ENCODE results near the gene ZP1.
A peak's percentile ranks its signal among the peaks of the same experiment; 100 is the strongest.

ZP1 gene

DNA sequence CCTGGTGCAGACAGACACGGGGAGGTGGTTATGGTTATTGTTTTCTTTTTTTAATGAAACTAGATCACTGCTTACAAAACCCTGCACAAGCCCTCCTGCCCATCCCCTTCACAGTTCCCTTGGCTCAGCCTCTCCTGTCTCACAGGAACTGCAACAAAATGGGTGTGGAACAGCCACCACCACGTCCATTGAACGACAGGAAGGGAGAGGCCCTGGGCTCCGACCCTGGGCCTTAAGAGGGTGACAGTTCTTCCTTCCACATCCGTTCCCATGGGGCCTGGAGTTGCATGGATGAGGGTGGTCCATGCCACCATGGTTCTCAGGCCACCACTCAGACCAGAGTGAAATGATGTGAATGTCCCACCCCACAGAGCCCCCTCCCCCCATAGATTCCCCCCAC lies 23.4 kb downstream of the ZP1 start:
- DNase-seq (ENCODE audit: low read depth, low spot score) = no peak
- Histone ChIP-seq H3K9ac (ENCODE audit: insufficient read length, low read depth) (no peak overlapping the region), H3K4me3 (ENCODE audit: insufficient read length, low read depth) (no peak overlapping the region), H3K36me3 (ENCODE audit: insufficient read depth, insufficient read length, low read length) (peaks cover 80% of the 10 kb centered on the region), H3K9me3 (ENCODE audit: insufficient read depth, low read length) (no peaks in the 10 kb centered on the region), H3K27me3 (ENCODE audit: insufficient read depth, insufficient read length) (no peaks in the 10 kb centered on the region), H3K4me1 (ENCODE audit: insufficient read depth, insufficient read length) (no peaks in the 10 kb centered on the region)
- TF ChIP-seq ZNF274 (IDR thresholded peaks at IDR 0.05; ENCODE audit: low read depth, low read length) (no peak), SUZ12 (IDR thresholded peaks at IDR 0.05; ENCODE audit: extremely low read depth, insufficient read depth, insufficient read length) (no peak), YY1 (IDR thresholded peaks at IDR 0.05; ENCODE audit: insufficient read depth, insufficient read length) (no peak)

DNA sequence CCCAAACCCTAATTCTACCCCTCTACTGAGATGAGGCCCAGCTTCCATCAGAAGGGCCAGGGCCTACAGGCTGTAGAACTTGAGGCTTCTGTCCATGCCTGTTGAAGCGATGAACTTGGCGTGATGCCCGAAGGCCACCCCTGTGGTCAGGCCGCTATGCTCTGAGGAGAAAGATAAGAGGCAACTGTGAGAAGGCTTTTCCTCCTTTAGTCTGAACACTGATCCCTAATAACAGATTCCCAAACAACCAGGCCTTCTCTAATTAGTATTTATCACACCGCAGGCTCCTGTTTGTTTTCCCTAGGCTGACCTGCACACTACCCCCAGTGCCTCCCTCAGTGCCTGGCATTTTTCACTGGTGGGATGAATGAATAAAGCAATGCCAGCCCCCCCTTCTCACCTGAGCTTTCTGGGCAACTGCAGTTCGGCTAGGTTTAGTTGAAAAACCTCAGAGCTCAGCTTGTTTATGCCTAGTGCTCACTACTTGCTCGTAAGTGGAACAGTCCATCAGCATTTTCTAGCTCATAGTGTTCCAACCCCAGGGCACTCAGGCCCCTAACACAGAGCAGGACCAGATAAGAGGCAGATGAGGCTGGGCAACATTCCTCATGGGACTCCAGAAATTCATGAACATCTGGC lies 23.9 kb downstream of the ZP1 start:
- peaks cover 86% of the 10 kb centered on the region for H3K36me3 ChIP-seq (ENCODE audit: insufficient read depth, insufficient read length, low read length)
- H3K9ac ChIP-seq (ENCODE audit: insufficient read length, low read depth) = no peak overlapping the region
- DNase-seq (ENCODE audit: low read depth, low spot score) = no peak

DNA sequence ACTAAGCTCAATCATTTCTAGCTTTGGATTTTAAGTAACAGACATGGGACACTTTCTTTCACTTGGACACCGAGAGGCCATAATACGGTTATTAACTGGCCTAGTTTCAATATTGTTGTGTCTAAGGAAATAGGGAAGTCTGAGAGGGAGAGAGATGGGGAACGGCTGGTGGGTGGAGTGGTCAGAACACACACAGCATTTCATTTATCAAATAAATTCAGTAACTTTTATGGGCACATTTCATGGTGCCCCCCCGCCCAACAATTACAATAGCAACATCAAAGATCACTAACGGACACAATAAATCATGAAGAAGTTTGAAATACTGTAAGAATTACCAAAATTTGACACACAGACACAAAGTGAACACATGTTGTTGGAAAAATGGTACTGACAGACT lies 28.3 kb downstream of the ZP1 start:
- Histone ChIP-seq H3K27me3 (ENCODE audit: insufficient read depth, insufficient read length) (no peaks in the 10 kb centered on the region), H3K4me1 (ENCODE audit: insufficient read depth, insufficient read length) (no peaks in the 10 kb centered on the region), H3K9me3 (ENCODE audit: insufficient read depth, low read length) (no peaks in the 10 kb centered on the region), H3K4me3 (ENCODE audit: insufficient read length, low read depth) (no peak overlapping the region), H3K36me3 (ENCODE audit: insufficient read depth, insufficient read length, low read length) (peaks cover 97% of the 10 kb centered on the region), H3K9ac (ENCODE audit: insufficient read length, low read depth) (no peak overlapping the region)
- TF ChIP-seq SUZ12 (IDR thresholded peaks at IDR 0.05; ENCODE audit: extremely low read depth, insufficient read depth, insufficient read length) (no peak), YY1 (IDR thresholded peaks at IDR 0.05; ENCODE audit: insufficient read depth, insufficient read length) (no peak), ZNF274 (IDR thresholded peaks at IDR 0.05; ENCODE audit: low read depth, low read length) (no peak)
- no peak for DNase-seq (ENCODE audit: low read depth, low spot score)

More for the DNA sequence above, 23.9 kb downstream of the ZP1 start:
- TF ChIP-seq YY1 (IDR thresholded peaks at IDR 0.05; ENCODE audit: insufficient read depth, insufficient read length) (no peak), ZNF274 (IDR thresholded peaks at IDR 0.05; ENCODE audit: low read depth, low read length) (no peak), SUZ12 (IDR thresholded peaks at IDR 0.05; ENCODE audit: extremely low read depth, insufficient read depth, insufficient read length) (no peak)
- no peak overlapping the region for H3K4me3 ChIP-seq (ENCODE audit: insufficient read length, low read depth)
- no peaks in the 10 kb centered on the region for H3K9me3 ChIP-seq (ENCODE audit: insufficient read depth, low read length)
- H3K27me3 ChIP-seq (ENCODE audit: insufficient read depth, insufficient read length) = no peaks in the 10 kb centered on the region
- H3K4me1 ChIP-seq (ENCODE audit: insufficient read depth, insufficient read length) = no peaks in the 10 kb centered on the region

DNA sequence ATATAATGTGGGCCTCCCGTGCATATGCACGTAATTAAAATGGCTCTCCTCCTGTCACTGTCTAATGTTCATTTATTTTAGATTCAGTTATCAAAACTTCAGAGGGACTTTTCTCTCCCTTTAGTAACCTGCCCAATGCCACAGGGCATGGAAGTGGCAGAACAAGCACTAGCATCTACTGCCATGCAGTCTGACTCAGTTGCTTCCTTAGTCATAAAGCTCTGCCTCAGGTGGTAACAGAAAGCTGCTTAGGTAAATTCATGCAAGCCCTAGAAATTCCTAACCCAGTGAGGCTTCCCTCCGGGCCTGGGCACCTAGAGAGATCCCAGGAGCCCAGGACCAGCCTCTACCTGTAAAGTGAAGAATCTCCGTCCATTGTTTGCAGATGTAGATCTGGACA lies 30.2 kb downstream of the ZP1 start:
- Histone ChIP-seq H3K4me3 (ENCODE audit: insufficient read length, low read depth) (no peak overlapping the region), H3K27me3 (ENCODE audit: insufficient read depth, insufficient read length) (no peaks in the 10 kb centered on the region), H3K36me3 (ENCODE audit: insufficient read depth, insufficient read length, low read length) (peaks cover 97% of the 10 kb centered on the region), H3K9me3 (ENCODE audit: insufficient read depth, low read length) (no peaks in the 10 kb centered on the region), H3K4me1 (ENCODE audit: insufficient read depth, insufficient read length) (no peaks in the 10 kb centered on the region), H3K9ac (ENCODE audit: insufficient read length, low read depth) (no peak overlapping the region)
- no peak for DNase-seq (ENCODE audit: low read depth, low spot score)
- no peak for TF ChIP-seq SUZ12 (IDR thresholded peaks at IDR 0.05; ENCODE audit: extremely low read depth, insufficient read depth, insufficient read length)

DNA sequence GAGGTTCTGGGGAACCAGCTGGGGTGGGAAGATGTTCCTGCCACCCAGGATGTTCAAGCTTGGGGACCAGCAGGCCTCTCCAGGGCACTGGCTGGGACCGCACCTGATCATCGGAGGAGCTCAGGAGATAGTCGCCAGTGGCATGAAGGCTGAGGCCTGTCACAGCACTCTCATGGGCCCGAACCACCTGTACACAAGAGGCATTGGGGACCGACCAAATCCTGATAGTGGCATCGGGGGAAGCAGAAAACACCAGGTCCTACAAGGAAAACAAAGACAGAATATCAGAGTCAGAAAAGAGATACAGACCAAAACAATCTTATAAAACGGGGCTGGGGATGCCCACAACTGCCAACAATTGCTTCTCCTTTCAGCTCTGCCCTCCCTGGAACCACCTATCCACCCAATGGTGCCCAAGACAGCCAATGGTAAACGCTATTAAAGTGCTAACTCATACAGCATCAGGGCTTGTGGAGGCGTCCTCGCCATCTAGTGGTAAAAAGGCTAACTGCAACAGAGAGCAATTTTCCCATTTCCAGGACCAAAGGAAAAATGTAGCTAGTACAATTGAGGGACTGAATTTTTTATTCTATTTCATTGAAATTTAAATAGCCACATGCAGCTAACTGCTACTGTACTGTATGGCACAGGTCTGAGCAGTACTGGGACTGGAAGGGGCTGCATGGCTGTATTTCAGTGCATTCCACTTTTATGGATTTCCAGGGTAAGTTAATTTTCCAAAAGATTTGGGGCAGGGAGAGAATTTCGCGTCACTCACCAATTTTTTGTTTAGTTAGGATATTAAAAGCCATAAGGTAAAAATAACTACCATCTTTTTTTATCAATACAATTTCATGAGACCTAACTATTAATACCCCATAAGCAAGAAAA lies 31.9 kb downstream of the ZP1 start:
- H3K4me3 ChIP-seq (ENCODE audit: insufficient read length, low read depth) = no peak overlapping the region
- no peaks in the 10 kb centered on the region for H3K9me3 ChIP-seq (ENCODE audit: insufficient read depth, low read length)
- TF ChIP-seq SUZ12 (IDR thresholded peaks at IDR 0.05; ENCODE audit: extremely low read depth, insufficient read depth, insufficient read length) = no peak
- H3K36me3 ChIP-seq (ENCODE audit: insufficient read depth, insufficient read length, low read length) = peaks cover 98% of the 10 kb centered on the region
- peak; percentile 40 for DNase-seq (ENCODE audit: low read depth, low spot score)
- no peak overlapping the region for H3K9ac ChIP-seq (ENCODE audit: insufficient read length, low read depth)
- H3K4me1 ChIP-seq (ENCODE audit: insufficient read depth, insufficient read length) = no peaks in the 10 kb centered on the region
- no peaks in the 10 kb centered on the region for H3K27me3 ChIP-seq (ENCODE audit: insufficient read depth, insufficient read length)

DNA sequence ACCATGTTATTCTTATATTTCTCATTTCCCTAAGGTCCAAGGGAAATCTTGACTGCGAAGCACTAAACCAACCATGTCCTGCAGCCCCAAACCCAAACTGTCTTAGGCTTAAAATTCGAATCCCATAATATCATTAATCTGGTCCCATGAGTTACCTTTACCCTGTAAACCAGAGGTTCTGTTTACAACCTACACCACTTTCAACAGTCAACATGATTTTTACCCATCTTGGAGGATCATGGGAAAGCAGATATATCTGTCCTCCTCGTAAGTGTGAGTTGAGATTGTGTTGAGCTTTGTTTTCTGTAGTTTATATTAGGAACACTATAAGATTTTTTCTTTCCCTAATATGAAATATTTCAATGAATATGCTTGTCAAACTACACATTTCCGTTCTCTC lies 32.6 kb downstream of the ZP1 start:
- Histone ChIP-seq H3K27me3 (ENCODE audit: insufficient read depth, insufficient read length) (no peaks in the 10 kb centered on the region), H3K4me1 (ENCODE audit: insufficient read depth, insufficient read length) (no peaks in the 10 kb centered on the region), H3K9ac (ENCODE audit: insufficient read length, low read depth) (no peak overlapping the region), H3K36me3 (ENCODE audit: insufficient read depth, insufficient read length, low read length) (peaks cover 98% of the 10 kb centered on the region), H3K9me3 (ENCODE audit: insufficient read depth, low read length) (no peaks in the 10 kb centered on the region), H3K4me3 (ENCODE audit: insufficient read length, low read depth) (no peak overlapping the region)
- no peak for DNase-seq (ENCODE audit: low read depth, low spot score)
- TF ChIP-seq SUZ12 (IDR thresholded peaks at IDR 0.05; ENCODE audit: extremely low read depth, insufficient read depth, insufficient read length) = no peak
- no peak for TF ChIP-seq ZNF274 (IDR thresholded peaks at IDR 0.05; ENCODE audit: low read depth, low read length)

DNA sequence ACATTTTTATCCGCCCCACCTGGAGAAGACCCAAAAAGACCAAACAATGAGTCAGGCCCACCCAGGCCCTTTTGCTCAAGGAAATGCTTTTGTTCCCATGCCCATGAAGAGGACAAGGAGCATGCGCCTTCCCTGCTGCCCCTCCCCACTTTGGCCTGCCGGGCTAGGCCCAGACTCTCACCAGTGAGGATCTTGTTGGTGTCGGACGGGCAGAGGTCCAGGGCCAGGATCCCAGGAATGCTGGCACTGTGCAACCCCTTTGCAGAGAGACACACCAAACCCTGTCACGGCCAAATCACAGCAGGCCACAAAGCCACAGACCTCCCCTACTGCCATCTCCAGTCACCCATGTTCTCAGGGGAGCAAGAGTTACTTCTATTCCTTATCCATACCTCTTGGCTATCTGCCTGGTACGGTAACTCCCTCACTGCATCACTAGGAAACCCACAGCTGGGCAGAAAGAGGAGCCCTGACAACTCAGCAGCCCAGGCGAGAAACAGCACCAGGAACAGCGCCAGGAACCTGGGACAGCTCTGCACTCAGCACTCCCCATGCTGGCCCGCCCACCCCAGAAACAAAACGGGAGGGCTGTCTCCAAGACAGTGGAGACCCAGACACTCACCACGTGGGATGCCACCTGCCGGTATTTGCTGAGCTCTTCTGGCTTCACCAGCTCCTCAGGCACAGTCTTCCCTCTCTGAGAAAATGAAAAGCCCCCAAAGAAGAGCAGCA lies 33.5 kb downstream of the ZP1 start:
- no peak overlapping the region for H3K4me3 ChIP-seq (ENCODE audit: insufficient read length, low read depth)
- peaks cover 95% of the 10 kb centered on the region for H3K36me3 ChIP-seq (ENCODE audit: insufficient read depth, insufficient read length, low read length)
- DNase-seq (ENCODE audit: low read depth, low spot score) = no peak
- TF ChIP-seq YY1 (IDR thresholded peaks at IDR 0.05; ENCODE audit: insufficient read depth, insufficient read length) = no peak
- no peak overlapping the region for H3K9ac ChIP-seq (ENCODE audit: insufficient read length, low read depth)
- no peaks in the 10 kb centered on the region for H3K9me3 ChIP-seq (ENCODE audit: insufficient read depth, low read length)
- no peaks in the 10 kb centered on the region for H3K27me3 ChIP-seq (ENCODE audit: insufficient read depth, insufficient read length)
- H3K4me1 ChIP-seq (ENCODE audit: insufficient read depth, insufficient read length) = no peaks in the 10 kb centered on the region
